GM12891 (cell line): ENCODE results near the gene MIER2.

Experiments
- PAX5 ChIP-seq: IDR thresholded peaks from 2 replicates; pipeline ENCODE4 v1.6.1; 2011; ENCODE audit warnings: low read length, moderate library complexity, mild to moderate bottlenecking; ENCODE audit not compliant: insufficient read depth, severe bottlenecking
- POLR2A ChIP-seq: IDR thresholded peaks from 2 replicates; pipeline ENCODE4 v1.6.1; 2011; ENCODE audit warnings: low read depth, low read length, control low read depth
- TAF1 ChIP-seq: IDR thresholded peaks from 2 replicates; pipeline ENCODE4 v1.6.1; 2011; ENCODE audit warnings: low read depth, low read length, control low read depth

GRCh38 chr19:338421-338820, 6.2 kb downstream of the MIER2 start:
- TF ChIP-seq POLR2A (no peak), TAF1 (no peak), PAX5 (no peak)
